GM12801 (cell line): ENCODE measurements around the gene HEYL.

Experiments
- CTCF ChIP-seq: IDR thresholded peaks from one replicate; pipeline ENCODE4 v1.5.1; 2011; ENCODE audit warnings: control low read depth; ENCODE audit not compliant: insufficient read length; ENCODE audit errors: extremely low read depth

The HEYL gene

DNA sequence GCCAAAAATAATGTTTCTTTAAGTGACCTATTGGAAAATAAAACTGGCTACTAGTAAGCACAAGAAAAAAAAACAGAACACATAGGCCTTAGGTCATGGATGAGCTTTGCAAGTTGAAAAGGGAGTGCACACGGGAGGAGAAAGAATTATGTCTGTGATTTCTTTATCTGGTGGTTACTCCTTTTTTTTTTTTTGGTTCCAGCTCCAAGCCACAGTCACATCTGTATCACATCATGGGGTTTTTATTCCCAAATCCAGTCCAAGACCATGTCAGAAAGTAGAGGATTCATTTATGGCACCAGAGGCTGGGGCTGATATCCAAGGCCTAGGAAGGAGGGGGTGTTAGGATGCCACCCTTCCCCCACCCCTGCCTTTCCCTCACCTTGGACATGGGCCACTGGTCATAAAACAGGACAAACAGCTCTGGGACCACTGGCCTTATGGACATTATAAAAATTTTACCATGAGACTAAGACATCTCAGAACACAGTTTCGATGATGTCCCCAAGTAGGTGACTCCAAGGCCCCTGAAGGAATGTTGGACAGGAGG is 10.3 kb upstream of the HEYL start:
- TF ChIP-seq CTCF, result no peak

DNA sequence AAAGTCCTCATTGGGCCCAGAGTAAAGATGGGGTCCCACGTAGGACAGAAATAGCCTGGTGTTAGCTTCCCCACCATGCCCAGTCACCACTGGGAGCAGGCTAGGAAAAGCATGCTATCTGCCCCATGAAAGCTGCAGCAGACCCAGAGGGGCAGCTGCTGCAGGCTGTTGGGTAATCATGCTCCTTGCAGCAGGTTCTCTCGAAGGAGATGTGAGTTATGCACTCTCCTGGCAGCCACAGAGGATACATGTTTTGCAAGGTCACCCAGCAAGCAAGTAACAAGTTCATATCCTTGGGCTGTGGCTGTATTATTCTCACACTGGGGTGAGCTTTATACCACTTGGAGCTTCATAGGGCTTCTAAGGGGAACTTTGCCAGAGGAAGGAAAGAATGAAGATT is 9.1 kb upstream of the HEYL start:
- no peak for TF ChIP-seq CTCF

DNA sequence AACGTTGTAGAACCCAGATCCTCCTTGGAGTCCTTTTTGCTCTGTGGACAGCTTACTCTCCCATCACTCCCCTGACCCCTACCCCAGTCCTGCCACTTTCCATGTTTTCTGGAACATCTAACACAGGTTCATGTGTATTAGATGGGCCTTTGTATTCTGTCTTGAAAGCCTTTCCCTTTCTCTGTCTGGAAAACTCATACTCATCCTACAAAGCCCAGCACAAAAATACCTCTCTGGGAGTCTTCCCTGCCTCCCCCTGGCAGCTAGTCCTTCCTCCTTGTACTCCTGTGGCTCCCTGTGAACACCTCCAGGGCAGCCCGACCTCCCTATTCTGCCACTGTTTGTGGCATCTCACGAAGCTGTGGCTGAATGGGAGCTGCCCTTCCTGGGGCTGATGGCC is 7.8 kb upstream of the HEYL start:
- TF ChIP-seq CTCF, result no peak

GRCh38 chr1:39646232-39647081 is 7.0 kb upstream of the HEYL start:
- no peak for TF ChIP-seq CTCF

DNA sequence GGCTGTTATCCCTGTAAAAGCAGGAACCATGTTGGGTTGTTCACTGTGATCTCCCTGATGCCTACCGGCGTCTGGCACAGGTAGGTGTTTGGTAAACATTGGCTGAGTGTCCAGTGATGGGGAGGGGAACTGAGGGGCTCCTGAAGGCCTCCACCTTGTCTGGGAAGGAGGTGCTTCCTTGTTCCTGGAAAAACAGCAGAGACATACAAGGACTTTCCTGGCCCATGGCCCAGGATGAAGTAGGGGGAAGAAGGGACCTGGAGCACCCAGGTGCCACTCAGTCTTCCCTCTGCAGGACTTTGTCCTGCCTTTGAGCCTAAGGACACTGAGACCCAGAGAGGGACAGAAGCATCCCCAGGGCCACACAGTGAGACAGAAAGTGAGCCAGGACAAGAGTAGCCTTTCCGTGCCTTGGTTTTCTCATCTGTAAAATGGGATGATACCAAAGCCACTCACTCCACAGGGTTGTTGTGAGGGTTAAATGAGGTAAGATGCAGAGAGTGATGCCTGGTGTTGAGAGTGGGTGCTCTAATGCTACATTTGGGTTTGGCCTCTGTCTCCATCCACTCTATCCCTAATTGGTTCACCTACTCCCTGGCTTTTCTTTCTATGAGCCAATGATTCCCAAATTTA is 6.1 kb upstream of the HEYL start:
- no peak for TF ChIP-seq CTCF

- TF ChIP-seq CTCF, result no peak
Observed at GRCh38 chr1:39643705-39644104, 4.3 kb upstream of the HEYL start.

GRCh38 chr1:39642796-39643195 is 3.4 kb upstream of the HEYL start:
- TF ChIP-seq CTCF, result no peak
